Naive thymus-derived CD4-positive, alpha-beta T cell (primary cell): ENCODE results near the gene TTC7B. TPM values are rescaled to one million over a fixed set of nuclear protein-coding genes. Genes with fewer than 3 reads are reported as not detected.
A peak's percentile ranks its signal among the peaks of the same experiment; 100 is the strongest.

Source experiments
- ATAC-seq: fragments of 150-1000 bp; cut with Tn5 transposase; 2 replicates; pipeline ENCODE4 v1.10.0; 2021; ENCODE audit warnings: mild to moderate bottlenecking, moderate library complexity
- CTCF ChIA-PET: fragments of 350-600 bp; sonication (Branson Sonifier 250); formaldehyde crosslinking; loops from one replicate; lab custom pipeline; 2021; ENCODE audit warnings: antibody characterized with exemption; lab: Charles Lee
- POLR2A ChIA-PET: fragments of 350-600 bp; sonication (Branson Sonifier 250); formaldehyde crosslinking; loops from one replicate; lab custom pipeline; 2021; ENCODE audit warnings: antibody characterized with exemption, inconsistent platforms; lab: Charles Lee
- DNase-seq, 9 donors: peaks; one replicate each; pipeline versions ENCODE4 v3.0.0 to v3.0.0-alpha.2; 2020 to 2022; ENCODE audit warnings: mixed read lengths in 1 of 9
- H3K27ac ChIP-seq: one replicate; pipeline ENCODE4 v1.7.0; 2013; ENCODE audit warnings: mild to moderate bottlenecking, low read depth, low read length, moderate library complexity
- H3K27me3 ChIP-seq, 2 donors: one replicate each; pipeline ENCODE4 v1.7.0; 2013; ENCODE audit warnings: low read length in 2 of 2, mild to moderate bottlenecking in 2 of 2, moderate library complexity in 2 of 2; ENCODE audit not compliant: control insufficient read depth in 2 of 2, insufficient read depth in 2 of 2
- H3K36me3 ChIP-seq, 3 experiments: 1 replicate in 2 of 3; 2 replicates in 1 of 3; pipeline ENCODE4 v1.7.0; 2013; ENCODE audit warnings: low read length in 3 of 3, mild to moderate bottlenecking in 3 of 3, moderate library complexity in 1 of 3; ENCODE audit not compliant: insufficient read depth in 3 of 3, control insufficient read depth in 2 of 3
- H3K4me1 ChIP-seq, 2 donors: one replicate each; pipeline ENCODE4 v1.7.0; 2013; ENCODE audit warnings: low read length in 2 of 2, mild to moderate bottlenecking in 2 of 2, moderate library complexity in 1 of 2; ENCODE audit not compliant: control insufficient read depth in 2 of 2, insufficient read depth in 2 of 2
- H3K4me3 ChIP-seq: 2 replicates; pipeline ENCODE4 v1.7.0; 2013; ENCODE audit warnings: mild to moderate bottlenecking, low read length
- H3K9me3 ChIP-seq, 3 experiments: 1 replicate in 2 of 3; 2 replicates in 1 of 3; pipeline ENCODE4 v1.7.0; 2013; ENCODE audit warnings: low read length in 3 of 3; ENCODE audit not compliant: control insufficient read depth in 2 of 3
- H3K27ac Mint-ChIP-seq, 9 donors: one replicate each; pipeline ENCODE4 v1.8.0; 2020 to 2022; ENCODE audit warnings: mixed read lengths in 9 of 9, mild to moderate bottlenecking in 8 of 9, moderate library complexity in 5 of 9, inconsistent platforms in 2 of 9
- H3K27me3 Mint-ChIP-seq, 5 donors: one replicate each; pipeline ENCODE4 v1.8.0; 2021 to 2022; ENCODE audit warnings: mixed read lengths in 5 of 5, mild to moderate bottlenecking in 1 of 5
- H3K36me3 Mint-ChIP-seq, 5 donors: one replicate each; pipeline ENCODE4 v1.8.0; 2020 to 2022; ENCODE audit warnings: mixed read lengths in 5 of 5, mild to moderate bottlenecking in 3 of 5, inconsistent platforms in 1 of 5
- H3K4me1 Mint-ChIP-seq, 7 donors: one replicate each; pipeline ENCODE4 v1.8.0; 2020 to 2022; ENCODE audit warnings: mixed read lengths in 7 of 7, mild to moderate bottlenecking in 3 of 7, inconsistent platforms in 1 of 7
- H3K4me3 Mint-ChIP-seq, 10 donors: one replicate each; pipeline ENCODE4 v1.8.0; 2020 to 2022; ENCODE audit warnings: mild to moderate bottlenecking in 10 of 10, mixed read lengths in 10 of 10, moderate library complexity in 6 of 10, inconsistent platforms in 2 of 10
- H3K9me3 Mint-ChIP-seq, 11 donors: one replicate each; pipeline ENCODE4 v1.8.0; 2020 to 2022; ENCODE audit warnings: mixed read lengths in 11 of 11, mild to moderate bottlenecking in 4 of 11, inconsistent platforms in 1 of 11, moderate library complexity in 1 of 11
- intact Hi-C, 2 donors: fragments of 100-400 bp; cut with micrococcal nuclease; formaldehyde crosslinking; loops; one replicate each; pipeline ENCODE4 v1.15.1; 2023
- polyA plus RNA-seq, 2 donors: library from polyadenylated mRNA; unstranded; fragments of 300-500 nt; fragmentation: Illumina TruSeq; gene quantifications; one replicate each; pipeline ENCODE4 v1.2.3, GENCODE V29; 2021
- total RNA-seq, 6 experiments: library from RNA in 5 of 6; stranded (reverse) in 5 of 6; gene quantifications; 1 replicate in 5 of 6; 2 replicates in 1 of 6; pipeline ENCODE4 v1.2.3 and lab custom pipeline; 2021 to 2026

TTC7B gene
- total and polyA plus RNA-seq, 7 experiments from 2014 or later, result 0.08 to 9.5 (median 3.4) TPM; not detected in 2

DNA sequence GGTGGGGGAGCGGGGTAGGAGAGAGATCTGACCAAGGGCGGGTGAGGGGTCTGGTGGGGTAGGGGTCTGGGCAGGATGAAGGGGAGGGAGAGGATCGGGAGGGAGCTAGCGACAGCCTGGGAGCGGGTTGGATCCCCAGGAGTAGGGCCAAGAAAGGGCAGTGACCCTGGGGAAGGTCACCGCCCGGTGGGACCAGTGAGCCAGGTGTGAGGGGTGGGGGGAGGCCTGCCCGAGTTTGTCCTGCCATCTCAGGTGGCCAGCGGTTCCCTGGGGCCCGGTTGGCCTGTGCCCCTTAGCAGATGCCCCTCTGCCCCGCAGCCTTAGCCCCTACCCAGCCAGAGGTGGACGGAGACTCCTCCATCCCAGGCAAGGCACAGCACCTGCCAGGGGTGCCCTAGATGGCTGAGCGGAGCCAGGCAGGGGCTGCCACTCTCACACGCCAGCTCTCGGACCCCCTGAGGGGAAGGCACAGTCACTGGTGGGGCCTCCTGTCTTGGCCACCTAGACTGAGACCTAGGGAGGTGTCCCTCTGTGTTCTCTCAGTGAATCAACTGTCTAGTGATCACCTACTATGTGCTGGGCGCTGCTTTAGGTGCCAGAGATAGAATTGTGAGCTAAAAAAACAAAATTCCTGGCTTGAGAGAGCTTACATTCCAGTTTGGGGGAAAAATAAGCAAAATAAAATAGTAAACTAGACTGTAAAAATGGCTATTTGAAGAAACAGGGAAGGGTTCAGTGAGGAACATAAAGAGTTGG lies 629 bp upstream of the TTC7B start:
- no peak overlapping the region for H3K4me3 ChIP-seq
- H3K27me3 Mint-ChIP-seq, result peaks cover 5 to 43% (median 6%) of the 10 kb centered on the region in 5 donors
- H3K4me3 Mint-ChIP-seq, result peak overlapping the region; percentile 30 to 79 (median 64)
- no peaks in the 10 kb centered on the region for H3K36me3 ChIP-seq
- H3K4me1 Mint-ChIP-seq, result peaks cover 4 to 16% (median 13%) of the 10 kb centered on the region in 7 donors
- H3K9me3 ChIP-seq, result no peaks in the 10 kb centered on the region
- ChIA-PET POLR2A (interaction anchor here (0.6 kb wide), 1 partner anchor 27 kb away, joined by 3 read pairs; no protein-coding TSS in a partner anchor), CTCF (no interaction called here)
- H3K4me1 ChIP-seq, result peaks cover 4 to 10% of the 10 kb centered on the region in 2 donors
- H3K27ac Mint-ChIP-seq, result no peak overlapping the region
- no peaks in the 10 kb centered on the region for H3K9me3 Mint-ChIP-seq
- DNase-seq (no peak), ATAC-seq (no peak)
- H3K27ac ChIP-seq, result no peak overlapping the region
- H3K36me3 Mint-ChIP-seq, result no peaks in the 10 kb centered on the region
- intact Hi-C loops, result loop anchor here in 1 of 2 donors (1.0 to 2.0 kb wide), 2 partner anchors 11 to 58 kb away; no protein-coding TSS in a partner anchor
- peaks cover 0 to 4% of the 10 kb centered on the region in 2 donors for H3K27me3 ChIP-seq

DNA sequence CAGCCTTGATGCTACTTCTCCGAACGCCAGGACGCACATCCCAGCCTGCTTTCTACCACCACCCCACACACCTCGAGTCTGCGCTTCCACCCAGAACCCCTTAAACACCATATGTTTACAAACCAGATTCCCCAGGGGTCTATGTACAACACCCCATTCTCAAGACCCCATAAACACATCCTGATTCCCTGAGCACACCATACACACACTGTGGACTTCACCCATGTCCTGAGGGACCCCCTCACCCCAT lies 733 bp downstream of the TTC7B start:
- POLR2A ChIA-PET, result no interaction called here
- H3K4me3 ChIP-seq, result no peak overlapping the region

DNA sequence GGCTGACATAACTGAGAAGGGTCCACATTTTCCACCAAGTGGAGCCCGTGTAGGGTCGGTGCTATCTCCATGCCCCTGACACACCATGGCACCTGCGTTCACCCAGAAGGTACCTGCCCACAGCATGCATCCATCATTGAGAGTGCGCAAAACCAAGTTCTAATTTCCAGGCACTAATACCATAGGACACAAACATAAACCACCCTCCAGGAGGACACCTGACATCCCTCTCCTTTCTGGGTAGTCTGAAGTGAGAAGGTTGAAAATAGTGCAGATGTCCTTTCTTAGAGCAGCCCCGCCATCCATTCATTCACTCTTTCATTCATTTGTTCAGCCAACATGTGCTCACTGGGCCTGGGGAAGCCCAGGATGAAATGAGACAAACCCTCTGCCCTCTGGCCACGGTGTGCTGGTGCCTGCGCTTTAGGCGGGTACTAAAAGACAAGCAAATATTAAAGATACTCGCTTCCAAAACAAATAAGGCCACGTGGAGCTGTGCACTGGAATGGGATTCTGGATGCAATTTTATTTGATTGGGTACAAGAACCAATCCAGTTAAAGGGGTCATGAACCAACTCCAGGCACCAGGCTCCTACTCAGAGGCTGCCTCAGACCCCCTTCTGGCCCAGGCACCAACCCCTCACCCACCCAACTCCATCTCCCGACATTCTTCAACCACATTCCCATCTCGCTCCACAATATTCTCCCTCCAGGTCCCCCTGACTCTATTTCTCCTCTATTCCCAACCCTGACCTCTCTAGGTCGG lies 1.2 kb downstream of the TTC7B start:
- peak overlapping the region in 4 of 9 donors; percentile 2 to 55 (median 18) for H3K27ac Mint-ChIP-seq
- no peak overlapping the region for H3K4me3 ChIP-seq
- intact Hi-C loops, result no loop called here

More for the DNA sequence above, 733 bp downstream of the TTC7B start:
- H3K27ac ChIP-seq, result no peak overlapping the region
- H3K27ac Mint-ChIP-seq, result peak overlapping the region in 4 of 9 donors; percentile 2 to 33 (median 18)
- intact Hi-C loops, result no loop called here
- no peak for DNase-seq
- no peaks in the 10 kb centered on the region for H3K36me3 ChIP-seq
- no peaks in the 10 kb centered on the region for H3K36me3 Mint-ChIP-seq
- CTCF ChIA-PET, result interaction anchor here (0.5 kb wide), 1 partner anchor 371 kb away, joined by 3 read pairs; no protein-coding TSS in a partner anchor
- no peak for ATAC-seq
- H3K27me3 Mint-ChIP-seq, result peaks cover 5 to 43% (median 6%) of the 10 kb centered on the region in 5 donors
- peaks cover under 1 to 4% of the 10 kb centered on the region in 2 donors for H3K4me1 ChIP-seq
- peaks cover 0 to 10% (median 5%) of the 10 kb centered on the region in 7 donors for H3K4me1 Mint-ChIP-seq
- H3K27me3 ChIP-seq, result peaks cover 0 to 4% of the 10 kb centered on the region in 2 donors
- no peaks in the 10 kb centered on the region for H3K9me3 Mint-ChIP-seq
- peak overlapping the region; percentile 67 to 88 (median 75) for H3K4me3 Mint-ChIP-seq
- H3K9me3 ChIP-seq, result no peaks in the 10 kb centered on the region

DNA sequence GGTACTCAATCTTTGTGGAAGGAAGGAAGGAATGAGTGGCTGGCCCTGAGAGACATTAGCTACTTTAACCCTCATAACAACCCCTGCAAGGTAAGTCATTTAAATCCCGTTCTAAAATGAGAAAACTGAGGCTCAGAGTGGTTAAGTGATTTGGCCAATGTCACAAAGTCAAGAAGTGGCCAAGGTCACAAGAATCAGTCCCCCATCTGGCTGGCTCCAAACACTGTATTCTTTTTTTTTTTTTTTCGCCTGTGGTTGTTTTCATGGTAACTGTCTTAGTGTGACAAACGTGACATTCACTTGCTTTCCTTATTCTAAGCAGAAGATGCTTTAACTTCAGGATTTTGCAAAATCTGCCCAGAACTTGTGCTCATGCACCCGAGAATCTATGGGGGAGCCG lies 2.8 kb downstream of the TTC7B start:
- no peak for DNase-seq
- intact Hi-C loops, result no loop called here
- Histone ChIP-seq H3K36me3 (no peaks in the 10 kb centered on the region), H3K9me3 (no peaks in the 10 kb centered on the region), H3K4me3 (no peak overlapping the region), H3K27ac (no peak overlapping the region), H3K27me3 (peaks cover 0 to 4% of the 10 kb centered on the region in 2 donors), H3K4me1 (peaks cover 0 to 4% of the 10 kb centered on the region in 2 donors)
- ATAC-seq, result no peak
- peaks cover 0 to 7% (median 5%) of the 10 kb centered on the region in 7 donors for H3K4me1 Mint-ChIP-seq
- peak overlapping the region in 2 of 10 donors; percentile 3 to 63 for H3K4me3 Mint-ChIP-seq
- CTCF ChIA-PET, result interaction anchor here (0.7 kb wide), 1 partner anchor 445 kb away, joined by 3 read pairs; no protein-coding TSS in a partner anchor
- POLR2A ChIA-PET, result no interaction called here
- H3K36me3 Mint-ChIP-seq, result no peaks in the 10 kb centered on the region
- H3K27me3 Mint-ChIP-seq, result peaks cover 5 to 37% (median 6%) of the 10 kb centered on the region in 5 donors
- no peaks in the 10 kb centered on the region for H3K9me3 Mint-ChIP-seq
- H3K27ac Mint-ChIP-seq, result no peak overlapping the region

More for the DNA sequence above, 1.2 kb downstream of the TTC7B start:
- ATAC-seq (no peak), DNase-seq (no peak)
- peaks cover 0 to 4% of the 10 kb centered on the region in 2 donors for H3K27me3 ChIP-seq
- Mint-ChIP-seq H3K36me3 (no peaks in the 10 kb centered on the region), H3K4me1 (peaks cover 0 to 10% (median 5%) of the 10 kb centered on the region in 7 donors), H3K27me3 (peaks cover 5 to 40% (median 6%) of the 10 kb centered on the region in 5 donors), H3K4me3 (peak overlapping the region; percentile 67 to 88 (median 75)), H3K9me3 (no peaks in the 10 kb centered on the region)
- CTCF ChIA-PET, result no interaction called here
- no peaks in the 10 kb centered on the region for H3K36me3 ChIP-seq
- H3K27ac ChIP-seq, result no peak overlapping the region
- no peaks in the 10 kb centered on the region for H3K9me3 ChIP-seq
- POLR2A ChIA-PET, result no interaction called here
- peaks cover 0 to 4% of the 10 kb centered on the region in 2 donors for H3K4me1 ChIP-seq

DNA sequence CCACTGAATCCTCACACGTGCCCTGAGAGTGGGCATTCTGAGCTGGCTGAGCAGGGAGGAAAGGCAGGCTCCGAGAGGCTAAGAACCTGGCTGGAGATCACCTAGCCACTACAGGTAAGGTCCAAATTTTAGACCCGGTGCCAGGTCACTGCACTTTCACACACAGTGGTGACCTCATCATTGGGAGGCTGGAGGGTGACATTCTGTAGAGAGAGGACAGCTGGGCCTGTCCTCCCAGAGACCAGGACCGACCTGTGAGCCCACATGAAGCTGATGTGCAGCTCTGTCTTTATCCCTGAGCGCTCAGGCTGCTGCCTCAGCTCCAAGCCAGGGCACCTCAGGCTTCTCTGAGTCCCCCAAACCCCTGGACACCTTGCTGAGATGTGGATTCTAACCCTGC lies 4.1 kb downstream of the TTC7B start:
- CTCF ChIA-PET, result no interaction called here
- no peak for ATAC-seq

DNA sequence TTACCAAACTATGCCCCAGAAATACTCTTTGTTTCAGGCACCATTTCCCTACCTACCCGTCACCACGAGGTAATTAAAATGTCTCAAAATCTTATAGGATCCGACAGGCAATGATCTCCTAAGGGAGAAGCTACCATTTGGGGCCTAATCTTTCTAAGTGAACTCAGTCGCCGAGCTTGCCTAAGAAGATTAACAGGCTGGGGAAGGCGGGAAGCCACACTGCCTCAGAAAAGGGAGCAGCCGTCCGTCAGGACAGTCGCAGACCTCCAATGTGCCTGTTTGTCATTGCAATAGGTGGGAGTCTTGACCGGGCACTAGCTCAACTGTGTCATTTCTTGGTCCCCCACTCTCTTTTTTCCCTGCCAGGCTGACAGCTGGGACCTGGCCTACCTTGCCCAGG lies 4.6 kb downstream of the TTC7B start:
- H3K9me3 ChIP-seq, result no peaks in the 10 kb centered on the region
- Mint-ChIP-seq H3K36me3 (no peaks in the 10 kb centered on the region), H3K27me3 (peaks cover 0 to 23% (median 0%) of the 10 kb centered on the region in 5 donors), H3K27ac (no peak overlapping the region), H3K4me3 (no peak overlapping the region), H3K9me3 (no peaks in the 10 kb centered on the region), H3K4me1 (peaks cover 0 to 8% (median 5%) of the 10 kb centered on the region in 7 donors)
- no peak for DNase-seq
- ChIA-PET POLR2A (interaction anchor here (0.5 kb wide), 1 partner anchor 1874 kb away, joined by 3 read pairs; no protein-coding TSS in a partner anchor), CTCF (no interaction called here)
- H3K4me1 ChIP-seq, result peaks cover 0 to 4% of the 10 kb centered on the region in 2 donors
- H3K36me3 ChIP-seq, result no peaks in the 10 kb centered on the region
- no peak overlapping the region for H3K4me3 ChIP-seq
- intact Hi-C loops, result no loop called here
- no peak for ATAC-seq
- H3K27ac ChIP-seq, result no peak overlapping the region
- no peaks in the 10 kb centered on the region for H3K27me3 ChIP-seq

More for the DNA sequence above, 4.1 kb downstream of the TTC7B start:
- no peak overlapping the region for H3K27ac ChIP-seq
- H3K36me3 ChIP-seq, result no peaks in the 10 kb centered on the region
- no peak overlapping the region for H3K4me3 ChIP-seq
- peaks cover 0 to 4% of the 10 kb centered on the region in 2 donors for H3K4me1 ChIP-seq
- H3K9me3 Mint-ChIP-seq, result no peaks in the 10 kb centered on the region
- peaks cover 0 to 9% (median 5%) of the 10 kb centered on the region in 7 donors for H3K4me1 Mint-ChIP-seq
- no peak overlapping the region for H3K27ac Mint-ChIP-seq
- H3K27me3 Mint-ChIP-seq, result peaks cover under 1 to 26% (median under 1%) of the 10 kb centered on the region in 5 donors
- no peak for DNase-seq
- H3K4me3 Mint-ChIP-seq, result no peak overlapping the region
- POLR2A ChIA-PET, result interaction anchor here (0.5 kb wide), 1 partner anchor 1874 kb away, joined by 3 read pairs; no protein-coding TSS in a partner anchor
- intact Hi-C loops, result no loop called here
- H3K36me3 Mint-ChIP-seq, result no peaks in the 10 kb centered on the region
- peaks cover 0 to 3% of the 10 kb centered on the region in 2 donors for H3K27me3 ChIP-seq
- H3K9me3 ChIP-seq, result no peaks in the 10 kb centered on the region
